Stimulated activated CD8-positive, alpha-beta memory T cell treated with anti-CD3 and anti-CD28 coated beads, Interleukin-15, amount 100 ng/mL, for 4 hours (primary cell): Measurements from ENCODE around the gene NAGS.
"Not testable (repeated sequence)": the region's sequence is repeated elsewhere in the genome, so short reads cannot be mapped to it uniquely, and the experiment has no call there.

Experiments
- DNase-seq, 2 donors: peaks; one replicate each; pipeline ENCODE4 v3.0.0-alpha.2; 2020; ENCODE audit warnings: low read depth in 2 of 2

The NAGS gene

DNA sequence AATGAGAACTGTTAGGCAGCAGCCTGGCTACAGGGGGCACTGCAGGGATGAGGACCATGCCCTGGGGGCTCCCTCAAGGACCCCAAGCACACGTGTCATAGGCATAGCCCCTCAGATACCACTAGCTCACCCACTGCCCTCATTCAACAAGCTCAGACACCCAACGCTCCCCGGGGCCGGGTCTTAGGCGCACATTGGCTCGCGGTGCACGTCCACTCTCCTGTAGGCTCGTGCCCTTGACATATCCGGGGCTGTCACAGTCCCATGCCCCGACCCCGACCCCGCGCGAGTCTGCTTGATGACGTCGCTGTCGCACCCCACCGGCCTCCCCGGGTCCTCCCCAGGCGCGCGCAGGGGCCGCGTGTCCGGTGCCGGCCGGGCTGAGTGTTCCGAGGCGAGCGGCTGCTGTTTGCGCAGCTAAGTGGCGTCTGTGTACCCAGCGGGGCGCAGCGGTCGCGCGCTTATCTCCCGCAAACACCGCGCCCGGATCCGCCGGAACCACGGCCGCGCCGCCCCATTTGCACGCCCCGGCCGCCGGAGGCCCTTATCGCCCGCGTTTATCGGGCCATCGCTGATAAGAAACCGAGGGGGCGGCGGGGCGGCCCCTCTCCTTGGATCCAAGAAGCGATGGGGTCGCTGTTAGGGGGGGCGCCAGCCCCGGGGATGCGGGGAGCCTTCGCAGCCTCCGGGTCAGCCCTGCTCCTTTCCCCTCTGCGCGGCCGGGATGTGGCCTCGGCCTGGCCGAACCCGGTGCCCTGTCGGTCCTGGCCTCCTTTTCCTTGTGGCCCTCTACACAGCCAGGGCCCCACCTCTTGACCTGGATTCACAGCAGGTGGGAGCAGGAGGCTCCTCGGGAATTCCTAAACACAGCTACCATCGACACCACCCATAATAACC lies 20.7 kb upstream of the NAGS start:
- no peak for DNase-seq

DNA sequence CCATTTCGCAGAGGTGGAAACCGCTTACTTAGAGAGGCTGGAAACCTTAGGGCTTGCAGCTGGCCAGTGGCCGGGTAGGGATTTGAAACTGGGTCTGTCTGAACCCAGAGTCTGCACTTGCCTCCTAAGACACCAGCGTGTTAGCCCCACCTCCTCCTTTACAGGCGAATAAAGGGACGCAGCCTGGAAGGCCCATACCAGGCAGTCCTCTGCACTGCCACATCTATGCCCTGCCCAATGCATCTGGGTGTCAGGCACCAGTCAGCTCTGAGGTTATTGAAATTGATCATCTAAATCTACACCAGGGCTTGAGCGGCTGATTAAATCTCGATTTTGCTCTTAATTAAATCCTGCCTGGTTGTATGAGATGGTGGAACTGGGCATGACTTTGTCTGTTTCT lies 19.9 kb upstream of the NAGS start:
- DNase-seq: no peak

DNA sequence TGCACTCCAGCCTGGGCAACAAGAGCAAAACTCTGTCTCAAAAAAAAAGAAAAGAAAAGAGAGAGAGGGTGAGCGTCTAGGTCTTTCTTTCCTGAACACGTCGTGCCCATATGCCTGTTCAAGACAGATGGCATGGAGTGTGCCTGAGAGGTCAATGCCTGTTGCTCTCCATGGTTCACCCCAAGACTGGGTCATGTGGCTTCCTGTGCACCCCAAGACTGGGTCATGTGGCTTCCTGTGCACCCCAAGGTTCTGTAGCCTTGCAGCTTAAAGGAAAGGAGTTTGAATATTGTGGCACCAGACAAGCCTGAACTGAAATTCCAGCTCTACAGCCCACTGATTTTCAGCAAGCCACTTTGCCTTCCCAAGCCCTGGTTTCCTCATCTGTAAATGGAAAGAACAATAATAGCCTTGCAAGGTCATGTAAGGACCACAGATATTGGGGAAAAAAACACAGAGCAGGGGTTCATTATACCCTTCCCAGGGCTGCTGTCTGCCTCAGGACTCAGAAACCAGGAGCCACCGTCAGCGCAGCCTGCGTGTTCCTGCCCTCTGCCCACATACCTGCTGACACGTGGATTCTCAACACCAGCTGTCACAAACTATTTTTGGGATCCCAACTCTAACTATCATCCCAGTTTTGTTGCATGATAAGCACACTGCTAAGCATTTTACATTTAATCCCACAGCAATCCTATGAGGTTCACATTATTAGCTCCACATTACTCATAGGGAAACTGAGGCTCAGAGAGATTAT lies 18.0 kb upstream of the NAGS start:
- no peak for DNase-seq

DNA sequence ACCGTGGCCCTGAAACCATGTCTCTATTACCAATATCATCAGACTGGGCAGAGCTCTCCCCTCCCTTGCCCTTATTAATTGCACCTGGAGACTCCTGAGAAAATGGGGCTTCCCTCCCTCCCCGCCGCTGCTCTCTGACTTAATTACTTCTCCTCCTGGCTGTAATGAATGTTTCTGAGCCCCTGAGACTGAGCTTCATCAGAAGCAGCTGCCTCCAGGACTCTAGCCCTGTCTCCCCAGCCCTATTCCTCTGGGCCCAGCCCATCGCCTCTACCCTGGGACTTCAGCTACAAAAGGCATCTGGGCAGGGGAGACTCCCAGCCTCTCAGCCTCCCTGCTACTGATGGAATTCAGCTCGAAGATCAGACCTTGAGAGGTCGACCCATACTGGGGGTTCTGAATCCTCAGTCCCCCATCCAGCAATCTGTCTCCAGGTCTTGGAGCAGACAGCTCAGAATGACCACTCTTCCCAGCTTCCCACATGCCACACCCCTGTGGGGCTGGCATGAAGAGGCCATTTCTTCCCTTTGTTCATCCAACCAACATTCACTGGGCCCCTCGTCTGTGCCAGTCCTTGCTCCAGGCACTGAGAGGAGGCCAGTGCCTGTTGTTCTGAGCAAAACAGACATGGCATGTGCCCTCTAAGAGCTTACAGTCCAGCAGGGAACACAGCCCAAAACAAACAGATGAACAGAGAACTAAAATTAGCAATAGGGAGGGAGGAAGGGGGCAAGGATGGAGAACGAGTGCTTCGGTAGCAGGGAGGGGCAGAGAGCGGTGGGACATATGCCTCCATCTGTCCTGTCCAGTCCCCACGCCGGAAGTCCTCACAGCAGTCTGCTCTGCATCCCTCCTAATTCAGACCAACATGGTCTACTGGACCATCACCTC lies 17.0 kb upstream of the NAGS start:
- DNase-seq: no peak

DNA sequence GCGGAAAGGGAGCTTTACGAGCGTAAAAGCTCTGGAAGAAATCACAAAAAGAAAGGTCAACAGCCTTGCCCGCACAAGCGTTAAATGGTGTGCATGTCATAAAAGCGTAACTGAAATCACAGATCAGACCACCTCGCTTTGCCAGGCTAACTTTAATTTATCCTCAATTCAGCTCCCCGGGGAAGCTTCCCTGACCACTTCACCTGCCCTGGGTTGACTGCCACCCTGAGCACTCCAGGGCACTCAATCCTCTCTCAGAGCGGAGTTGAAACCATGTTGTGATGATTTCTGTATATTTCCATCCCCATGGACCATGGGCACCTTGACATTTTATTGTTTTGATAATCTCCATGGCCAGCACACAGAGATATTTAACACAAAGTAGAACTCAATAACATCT lies 16.1 kb upstream of the NAGS start:
- DNase-seq: no peak

DNA sequence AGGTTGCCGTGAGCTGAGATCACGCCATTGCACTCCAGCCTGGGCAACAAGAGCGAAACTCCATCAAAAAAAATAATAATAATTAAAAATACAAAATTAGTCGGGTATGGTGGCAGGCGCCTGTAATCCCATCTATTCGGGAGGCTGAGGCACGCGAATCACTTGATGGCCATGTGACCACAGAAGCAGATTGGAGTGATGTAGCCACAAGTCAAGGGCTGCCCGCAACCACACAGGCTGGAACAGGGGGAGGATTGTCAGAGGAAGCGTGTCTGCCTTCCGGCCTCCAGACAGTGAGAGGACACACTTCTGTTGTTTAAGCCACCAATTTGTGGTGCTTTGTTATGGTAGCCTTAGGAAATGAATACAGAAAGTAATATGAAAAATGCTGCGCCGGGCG lies 11.8 kb upstream of the NAGS start:
- no peak for DNase-seq

DNA sequence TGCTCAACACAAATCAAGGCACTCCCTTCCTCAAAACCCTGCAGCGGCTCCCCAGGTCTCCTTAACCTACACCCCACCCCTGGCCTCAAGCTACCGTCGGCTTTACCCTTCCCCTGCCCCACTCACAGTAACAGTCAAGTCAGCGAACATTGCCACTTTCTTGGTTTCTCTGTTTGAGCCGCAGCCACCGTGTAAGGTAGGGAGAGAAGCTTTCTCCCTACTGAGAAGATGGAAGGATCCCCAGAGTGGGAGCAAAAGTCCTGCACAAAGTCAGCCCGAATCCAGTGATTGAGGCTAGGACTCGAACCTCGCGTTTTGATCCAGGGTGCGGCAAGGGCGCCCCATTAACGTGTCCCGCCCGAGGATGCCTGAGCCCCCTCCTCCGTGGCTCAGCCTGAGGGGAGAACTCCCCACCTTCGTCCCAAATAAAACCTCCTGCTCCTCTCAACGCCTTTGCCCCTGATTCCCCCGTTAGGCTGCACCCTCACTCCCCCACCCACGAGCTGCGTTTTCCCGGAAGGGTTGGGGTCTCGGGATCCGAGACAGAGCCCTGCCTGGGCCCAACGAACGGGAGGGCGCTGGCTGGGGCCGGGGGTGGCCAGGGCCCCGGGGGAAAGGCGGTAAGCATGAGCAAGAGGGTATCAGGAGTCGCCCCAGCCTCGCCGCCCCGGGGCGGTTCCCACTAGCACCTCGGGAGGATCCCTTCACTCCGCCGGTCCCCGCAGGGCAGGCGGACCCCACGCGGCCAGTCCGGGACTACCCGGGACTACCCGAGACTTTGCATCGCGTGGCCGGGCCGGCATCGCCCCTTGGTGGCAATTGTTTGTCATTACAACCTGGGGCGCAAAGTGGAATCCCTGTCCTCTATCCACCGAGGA lies 9.9 kb upstream of the NAGS start:
- DNase-seq: peak in 1 of 2 donors; percentile 27

DNA sequence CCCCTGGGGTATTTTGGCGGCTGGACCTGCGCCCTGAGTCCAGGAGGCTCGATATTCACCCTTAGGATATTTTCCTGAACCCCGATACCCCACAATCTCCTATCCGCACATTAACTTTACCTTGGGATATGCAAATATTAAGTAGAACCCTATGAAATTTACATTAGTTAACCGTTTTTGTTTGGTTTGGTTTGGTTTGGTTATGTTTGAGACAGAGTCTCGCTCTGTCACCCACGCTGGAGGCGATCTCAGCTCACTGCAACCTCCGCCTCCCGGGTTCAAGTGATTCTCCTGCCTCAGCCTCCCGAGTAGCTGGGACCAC lies 9.3 kb upstream of the NAGS start:
- no peak for DNase-seq

DNA sequence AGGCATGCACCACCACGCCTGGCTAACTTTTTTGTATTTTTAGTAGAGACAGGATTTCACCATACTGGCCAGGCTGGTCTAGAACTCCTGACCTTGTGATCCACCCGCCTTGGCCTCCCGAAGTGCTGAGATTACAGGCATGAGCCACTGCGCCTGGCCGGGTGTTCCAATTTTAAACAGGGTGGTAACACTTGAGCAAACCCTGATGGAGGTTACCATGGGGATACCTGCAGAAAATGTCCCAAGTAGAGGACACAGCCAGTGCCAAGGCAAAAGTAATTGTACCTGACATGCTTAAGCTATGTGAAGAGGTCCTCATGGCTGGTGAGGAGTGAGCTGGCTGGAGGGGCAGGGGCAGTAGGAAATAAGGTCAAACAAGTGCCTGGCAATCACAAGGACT lies 7.2 kb upstream of the NAGS start:
- not testable (repeated sequence) for DNase-seq

DNA sequence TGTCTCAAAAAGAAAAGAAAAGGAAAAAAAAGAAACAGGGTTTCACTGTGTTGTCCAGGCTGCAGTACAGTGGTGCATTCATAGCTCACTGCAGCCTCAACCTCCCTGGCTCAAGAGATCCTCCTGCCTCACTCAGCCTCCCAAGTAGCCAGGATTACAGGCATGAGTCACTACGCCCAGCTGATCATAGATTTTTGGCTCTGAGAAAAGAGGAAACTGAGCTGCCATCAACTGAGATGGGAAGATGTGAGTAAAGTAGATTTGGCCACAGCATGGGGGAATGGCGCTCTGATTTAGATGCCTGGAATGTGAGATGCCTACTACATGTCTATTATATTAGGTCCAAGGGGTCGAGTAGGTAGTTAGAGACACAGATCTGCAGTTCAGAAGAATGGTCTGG lies 5.9 kb upstream of the NAGS start:
- no peak for DNase-seq

DNA sequence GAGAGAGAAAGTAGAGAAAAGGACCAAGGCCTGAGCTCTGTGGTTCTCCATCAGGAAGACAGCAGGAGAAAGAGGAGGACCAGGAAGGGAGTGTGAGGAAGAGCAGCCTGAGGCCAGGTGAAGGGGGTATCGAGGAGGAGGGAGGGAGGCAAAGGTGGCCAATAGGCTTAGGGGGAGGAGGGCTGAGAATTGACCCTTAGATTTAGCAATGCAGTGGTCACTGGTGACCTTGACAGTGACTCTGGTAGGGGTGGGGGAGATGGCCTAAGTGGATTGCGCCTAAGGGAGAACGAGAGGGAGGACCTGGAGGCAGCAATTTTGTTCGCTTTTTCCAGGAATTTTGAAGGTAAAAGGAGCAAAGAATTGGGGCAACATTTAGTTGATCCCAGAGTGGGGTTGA lies 5.4 kb upstream of the NAGS start:
- no peak for DNase-seq

DNA sequence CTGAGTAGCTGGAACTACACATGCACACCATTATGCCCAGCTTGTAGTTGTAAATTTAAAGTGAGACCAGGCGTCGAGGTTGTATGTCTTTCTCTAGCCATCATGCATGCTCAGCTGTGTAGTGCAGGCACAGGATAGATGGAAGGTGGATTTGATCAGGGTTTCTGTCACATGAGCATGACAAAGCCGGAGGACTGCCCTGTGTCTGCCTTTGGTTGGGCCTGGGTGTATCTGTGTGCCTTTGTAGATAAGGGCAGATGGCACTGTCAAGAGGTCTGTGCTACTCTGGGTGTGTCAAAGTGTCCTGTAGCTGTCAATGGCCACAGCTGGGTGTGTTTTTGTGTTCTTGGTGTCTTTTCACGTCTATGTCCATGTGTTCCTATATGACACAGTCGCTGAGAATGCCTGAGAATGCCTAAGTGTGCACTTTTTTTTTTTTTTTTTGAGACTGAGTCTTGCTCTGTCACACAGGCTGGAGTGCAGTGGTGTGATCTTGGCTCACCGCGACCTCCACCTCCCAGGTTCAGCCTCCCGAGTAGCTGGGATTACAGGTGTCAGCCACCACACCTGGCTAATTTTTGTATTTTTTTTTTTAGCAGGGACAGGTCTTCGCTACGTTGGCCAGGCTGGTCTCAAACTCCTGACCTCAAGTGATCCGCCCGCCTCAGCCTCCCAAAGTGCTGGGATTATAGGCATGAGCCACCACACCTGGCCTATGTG lies 4.1 kb upstream of the NAGS start:
- no peak for DNase-seq

DNA sequence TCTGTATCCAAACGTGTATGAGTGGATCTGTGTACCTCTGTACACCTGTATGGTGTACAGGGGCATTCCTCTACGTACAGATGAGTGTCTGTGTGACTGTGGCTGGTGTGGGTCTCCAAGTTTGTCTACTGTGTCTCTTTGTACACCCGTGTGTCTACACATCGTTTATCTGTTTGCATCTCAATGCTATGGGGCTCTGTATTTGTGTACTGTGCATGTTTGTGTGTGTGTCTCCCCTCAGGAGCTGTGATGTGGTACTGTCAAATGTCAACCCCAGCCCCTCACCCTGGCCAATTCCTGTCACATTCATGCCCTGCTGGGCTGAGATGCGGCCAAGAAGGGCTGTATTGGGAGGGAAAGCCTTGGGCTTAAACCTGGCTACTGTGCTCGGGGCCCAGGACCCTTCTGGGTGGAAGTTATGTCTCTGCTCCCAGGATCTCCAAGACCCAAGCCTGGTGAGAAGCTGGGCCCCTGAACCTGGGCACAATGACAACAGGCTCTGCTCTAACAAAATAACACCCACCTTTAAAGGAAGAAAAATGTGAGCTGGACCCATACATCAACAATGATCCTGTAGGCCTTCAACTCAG lies 3.5 kb upstream of the NAGS start:
- no peak for DNase-seq

DNA sequence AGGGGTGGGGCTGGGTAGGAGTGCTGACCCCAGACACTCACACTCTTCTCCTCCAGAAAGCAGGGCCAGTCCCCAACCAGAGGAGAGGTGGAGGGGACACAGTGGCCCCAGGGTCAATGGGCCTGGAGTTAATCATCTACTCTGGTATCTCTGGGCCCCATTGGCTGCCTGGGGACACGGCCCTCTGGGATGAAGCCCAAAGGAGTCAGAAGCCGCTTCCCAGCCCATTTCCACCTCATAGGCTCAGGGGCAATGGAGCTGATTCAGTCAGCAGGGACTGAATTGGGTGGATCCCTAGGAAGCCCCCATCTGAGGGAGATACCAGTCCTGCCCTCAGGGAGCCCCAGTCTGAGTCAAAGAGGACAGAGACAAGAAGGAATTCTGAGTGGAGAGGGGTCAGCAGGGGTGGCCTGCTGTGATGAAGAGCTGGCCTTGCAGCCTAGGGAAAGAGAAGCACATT lies 2.9 kb upstream of the NAGS start:
- no peak for DNase-seq

DNA sequence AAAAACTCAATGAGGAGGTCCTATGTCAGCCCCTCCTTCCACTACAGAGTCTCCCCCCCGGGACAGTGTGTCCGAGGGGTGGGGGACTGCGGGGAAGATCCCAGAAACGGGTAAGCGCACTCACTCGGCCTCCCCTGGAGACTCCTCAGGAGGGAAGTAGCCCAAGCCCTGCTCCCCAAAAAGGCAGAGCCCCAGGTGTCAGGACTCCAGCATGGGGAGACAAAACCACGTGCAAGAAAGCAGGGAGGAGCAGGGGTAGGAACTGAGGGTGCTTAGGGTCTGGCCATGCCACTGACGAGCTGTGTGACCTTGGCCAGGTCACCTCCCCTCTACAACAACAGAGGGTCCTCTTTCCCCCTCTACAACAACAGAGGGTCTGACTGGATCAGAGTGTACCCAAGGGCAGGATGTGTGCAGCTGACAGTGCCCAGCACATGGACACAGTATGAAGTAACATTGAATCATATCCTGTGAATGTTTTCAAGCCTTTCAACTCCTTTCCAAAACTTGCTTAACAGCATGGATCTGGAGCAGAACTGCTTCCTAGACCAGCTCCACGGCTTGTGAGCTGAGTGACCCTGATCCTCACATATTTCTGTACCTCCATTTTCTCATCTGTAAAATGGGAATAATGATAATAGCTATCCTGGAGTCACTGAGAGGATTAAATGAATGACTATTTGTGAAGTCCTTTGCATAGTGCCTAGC lies 2.1 kb upstream of the NAGS start:
- DNase-seq: no peak

DNA sequence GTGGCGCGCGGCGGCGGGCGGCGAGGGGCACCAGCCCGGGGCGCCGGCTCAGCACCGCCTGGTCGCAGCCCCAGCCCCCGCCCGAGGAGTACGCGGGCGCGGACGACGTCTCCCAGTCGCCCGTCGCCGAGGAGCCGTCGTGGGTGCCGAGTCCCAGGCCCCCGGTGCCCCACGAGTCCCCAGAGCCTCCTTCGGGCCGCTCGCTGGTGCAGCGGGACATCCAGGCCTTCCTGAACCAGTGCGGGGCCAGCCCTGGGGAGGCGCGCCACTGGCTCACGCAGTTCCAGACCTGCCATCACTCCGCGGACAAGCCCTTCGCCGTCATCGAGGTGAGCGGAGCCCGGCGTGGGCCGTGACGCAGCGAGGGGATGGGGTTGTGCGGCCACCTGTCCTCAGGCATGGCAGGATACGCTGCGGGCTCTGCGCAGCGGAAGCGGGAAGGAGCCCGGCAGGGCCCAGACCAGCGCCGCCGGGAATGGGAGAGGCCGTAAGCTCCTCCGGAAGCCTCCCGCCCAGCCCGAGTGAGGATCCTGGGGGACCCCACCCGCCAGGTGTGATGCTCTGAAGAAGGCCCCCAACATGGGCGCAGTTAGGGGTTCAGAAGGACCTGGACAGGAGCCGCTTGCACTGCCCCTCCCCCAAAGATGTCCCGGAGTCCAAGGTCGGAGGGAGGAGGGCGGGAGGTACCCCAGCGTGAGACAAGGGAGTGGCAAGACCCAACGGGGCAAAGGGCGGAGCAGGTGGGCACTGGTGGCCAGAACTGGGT lies 522 bp downstream of the NAGS start:
- DNase-seq: no peak

DNA sequence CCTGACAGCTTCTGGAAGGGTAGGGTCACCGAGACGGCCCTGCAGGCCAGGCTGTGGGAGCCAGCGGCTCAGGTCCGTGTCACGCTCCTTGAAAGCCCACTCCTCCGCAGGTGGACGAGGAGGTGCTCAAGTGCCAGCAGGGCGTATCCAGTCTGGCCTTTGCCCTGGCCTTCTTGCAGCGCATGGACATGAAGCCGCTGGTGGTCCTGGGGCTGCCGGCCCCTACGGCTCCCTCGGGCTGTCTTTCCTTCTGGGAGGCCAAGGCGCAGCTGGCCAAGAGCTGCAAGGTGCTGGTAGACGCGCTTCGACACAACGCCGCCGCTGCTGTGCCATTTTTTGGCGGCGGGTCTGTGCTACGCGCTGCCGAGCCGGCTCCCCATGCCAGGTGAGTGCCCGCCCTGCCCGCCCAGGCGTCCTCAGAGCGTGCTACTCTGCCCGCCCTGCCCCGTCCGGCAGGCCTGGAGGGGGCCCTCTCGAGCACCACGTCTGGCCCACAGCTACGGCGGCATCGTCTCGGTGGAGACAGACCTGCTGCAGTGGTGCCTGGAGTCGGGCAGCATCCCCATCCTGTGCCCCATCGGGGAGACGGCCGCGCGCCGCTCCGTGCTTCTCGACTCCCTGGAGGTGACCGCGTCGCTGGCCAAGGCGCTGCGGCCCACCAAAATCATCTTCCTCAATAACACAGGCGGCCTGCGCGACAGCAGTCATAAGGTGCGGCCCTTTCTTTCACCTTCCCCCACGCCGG lies 1.3 kb downstream of the NAGS start:
- no peak for DNase-seq

DNA sequence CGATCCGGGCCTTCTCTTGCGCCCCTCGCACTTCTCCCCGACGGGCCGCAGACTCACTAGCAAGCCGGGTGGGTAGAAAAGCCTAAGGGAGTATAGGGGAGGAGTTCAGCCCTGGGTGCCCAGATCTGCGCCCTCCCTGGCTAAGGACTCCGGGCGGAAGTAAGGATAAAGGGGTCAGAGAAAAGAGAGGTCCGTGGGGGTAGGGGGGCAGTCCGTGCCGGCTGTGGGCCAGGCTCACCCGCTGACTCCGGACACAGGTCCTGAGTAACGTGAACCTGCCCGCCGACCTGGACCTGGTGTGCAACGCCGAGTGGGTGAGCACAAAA lies 1.8 kb downstream of the NAGS start:
- no peak for DNase-seq
